NCI-H1694 (cell line): ENCODE measurements around the gene EME1.
A peak's percentile ranks its signal among the peaks of the same experiment; 100 is the strongest.
"Not testable (repeated sequence)": the region's sequence is repeated elsewhere in the genome, so short reads cannot be mapped to it uniquely, and the experiment has no call there.

Experiments used
- DNase-seq: peaks from one replicate; lab custom pipeline; 2025; lab: John Stamatoyannopoulos, UW

Gene EME1, protein sequence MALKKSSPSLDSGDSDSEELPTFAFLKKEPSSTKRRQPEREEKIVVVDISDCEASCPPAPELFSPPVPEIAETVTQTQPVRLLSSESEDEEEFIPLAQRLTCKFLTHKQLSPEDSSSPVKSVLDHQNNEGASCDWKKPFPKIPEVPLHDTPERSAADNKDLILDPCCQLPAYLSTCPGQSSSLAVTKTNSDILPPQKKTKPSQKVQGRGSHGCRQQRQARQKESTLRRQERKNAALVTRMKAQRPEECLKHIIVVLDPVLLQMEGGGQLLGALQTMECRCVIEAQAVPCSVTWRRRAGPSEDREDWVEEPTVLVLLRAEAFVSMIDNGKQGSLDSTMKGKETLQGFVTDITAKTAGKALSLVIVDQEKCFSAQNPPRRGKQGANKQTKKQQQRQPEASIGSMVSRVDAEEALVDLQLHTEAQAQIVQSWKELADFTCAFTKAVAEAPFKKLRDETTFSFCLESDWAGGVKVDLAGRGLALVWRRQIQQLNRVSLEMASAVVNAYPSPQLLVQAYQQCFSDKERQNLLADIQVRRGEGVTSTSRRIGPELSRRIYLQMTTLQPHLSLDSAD

GRCh38 chr17:50372758-50373556 lies at the start of gene EME1, which contains the start of gene MRPL27:
Gene EME1 (plus strand): TSS chr17:50373229. CDS start chr17:50375209, 1,980 bp downstream.
Gene MRPL27 (minus strand): TSS chr17:50373184. CDS start chr17:50373170, 14 bp downstream.
- peak; percentile 77 for DNase-seq

- no peak for DNase-seq
Measured at GRCh38 chr17:50325906-50326305, 47.1 kb upstream of the EME1 start.

GRCh38 chr17:50326831-50327364 lies 46.1 kb upstream of the EME1 start:
- DNase-seq, result no peak

GRCh38 chr17:50328363-50329325 lies 44.4 kb upstream of the EME1 start:
- DNase-seq, result no peak

DNA sequence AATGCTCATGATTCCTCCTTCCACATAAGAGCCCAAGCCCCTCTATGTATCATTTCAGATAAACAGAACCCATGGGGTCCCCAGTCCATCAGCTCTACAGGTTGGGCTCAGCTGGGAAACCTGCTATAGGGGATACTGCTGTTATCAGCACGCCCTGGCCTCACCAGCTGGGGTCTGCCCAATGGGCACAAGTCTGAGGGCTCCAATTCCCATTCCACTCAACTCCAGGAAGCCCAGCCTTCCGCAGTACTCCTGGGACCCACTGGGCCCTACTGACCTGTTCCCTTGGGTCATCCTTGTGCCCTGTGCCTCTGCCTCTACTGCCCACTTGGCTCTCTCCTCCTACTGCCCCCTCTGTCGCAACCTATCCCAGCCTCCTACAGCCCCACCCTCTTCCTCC lies 43.3 kb upstream of the EME1 start:
- DNase-seq, result no peak

GRCh38 chr17:50330151-50330775 lies 42.8 kb upstream of the EME1 start:
- no peak for DNase-seq

DNA sequence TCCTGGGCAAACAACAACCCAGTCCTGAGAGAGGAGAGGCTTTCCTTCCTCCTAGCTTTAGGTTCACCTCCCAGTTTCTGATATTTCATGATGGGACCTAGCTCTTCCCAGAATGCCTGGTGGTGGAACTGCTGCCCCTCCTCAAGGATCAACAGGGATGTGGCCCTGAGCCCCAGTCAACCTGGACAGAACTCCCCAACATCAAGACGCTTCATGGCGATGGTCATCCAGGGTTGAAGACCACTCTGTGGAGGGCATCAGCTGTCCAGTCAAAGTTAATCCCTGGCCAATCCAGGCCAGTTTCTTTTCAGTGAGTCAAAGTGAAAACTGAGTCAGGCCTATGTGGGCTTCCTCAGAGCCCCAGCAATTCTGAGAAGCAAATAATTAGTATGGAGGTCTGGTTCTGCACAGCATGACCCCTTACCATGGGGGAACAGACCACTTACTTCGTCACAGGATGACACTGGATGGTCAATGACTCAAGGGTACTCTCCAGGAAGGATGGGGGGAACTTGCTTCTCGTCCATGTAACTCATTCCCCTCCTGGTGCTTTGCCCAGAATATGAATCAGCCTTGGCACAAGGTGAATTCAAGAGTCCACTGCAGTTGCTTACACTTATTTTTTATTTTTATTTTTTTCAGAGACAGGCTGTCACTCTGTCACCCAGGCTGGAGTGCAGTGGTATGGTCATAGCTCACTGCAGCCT lies 41.8 kb upstream of the EME1 start:
- DNase-seq, result no peak

DNA sequence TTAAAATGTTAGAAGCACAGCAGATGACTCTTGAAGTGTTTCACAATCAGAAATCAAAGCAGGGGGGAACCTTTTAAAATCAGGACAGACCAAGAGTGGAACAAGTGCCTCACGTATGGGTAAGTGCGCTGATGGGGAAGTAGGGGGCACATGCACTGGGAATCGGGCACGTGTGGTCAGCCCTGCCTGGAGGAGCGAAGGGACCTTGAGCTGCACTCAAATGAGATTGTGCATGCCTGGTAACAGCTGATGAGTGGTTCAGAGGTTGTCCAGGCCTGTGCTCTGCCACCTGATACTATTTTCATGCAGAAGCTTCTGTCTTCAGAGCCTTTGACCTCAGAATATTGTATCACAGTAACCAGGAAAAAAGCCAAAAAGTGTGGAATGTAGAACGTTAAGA lies 40.8 kb upstream of the EME1 start:
- DNase-seq, result no peak

- not testable (repeated sequence) for DNase-seq
Measured at GRCh38 chr17:50333291-50334057, 39.6 kb upstream of the EME1 start.

DNA sequence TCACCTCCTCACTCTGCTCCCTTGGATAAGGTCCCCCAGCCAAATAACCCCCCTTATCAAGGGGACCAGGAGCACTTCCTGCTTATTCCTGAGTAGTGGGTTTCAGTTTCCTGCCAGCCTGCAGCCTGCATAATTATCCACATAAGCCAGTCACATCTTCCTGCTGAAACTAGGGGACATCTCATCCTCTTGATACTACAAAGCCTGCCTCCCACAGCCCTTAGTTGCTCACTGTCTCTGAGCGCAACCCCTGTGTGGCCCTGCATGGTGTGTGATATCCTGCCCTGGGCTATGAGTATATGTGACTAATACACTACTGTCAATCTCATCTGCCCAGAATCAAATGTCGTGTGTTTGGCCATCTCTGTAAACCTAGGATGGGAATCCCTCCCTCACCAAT lies 35.1 kb upstream of the EME1 start:
- no peak for DNase-seq

- no peak for DNase-seq
Measured at GRCh38 chr17:50338645-50339044, 34.4 kb upstream of the EME1 start.

GRCh38 chr17:50339381-50339780 lies 33.6 kb upstream of the EME1 start:
- DNase-seq, result no peak

DNA sequence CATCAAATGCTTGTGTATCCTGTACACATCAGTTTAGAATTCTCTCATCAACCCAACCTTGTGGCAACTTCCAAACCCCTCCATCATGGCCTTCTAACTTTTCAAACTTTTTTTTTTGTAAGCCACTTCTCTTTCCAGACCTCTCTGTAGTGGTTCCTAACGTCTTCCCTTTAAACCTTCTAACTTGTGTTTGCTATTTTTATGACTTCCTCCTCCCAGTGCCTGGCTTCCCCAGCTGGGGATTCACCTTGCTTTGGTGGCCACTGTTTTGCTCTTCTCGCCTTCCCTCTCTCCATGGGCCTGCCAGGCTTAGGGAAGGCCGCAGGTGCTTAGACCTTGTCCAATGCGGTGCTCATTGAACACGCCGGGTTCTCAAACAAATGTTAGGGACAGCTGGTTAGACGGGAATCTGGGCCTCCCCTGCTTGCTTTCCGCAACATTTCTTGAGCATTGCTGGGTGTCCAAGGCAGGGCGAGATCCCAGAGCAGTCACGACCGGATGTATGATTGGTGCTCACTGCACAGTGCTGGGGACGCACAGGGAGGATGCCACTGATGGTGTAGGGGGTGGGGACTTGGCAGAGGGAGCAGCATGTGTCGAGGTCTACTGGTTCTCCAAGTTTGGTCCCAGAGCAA lies 28.2 kb upstream of the EME1 start:
- DNase-seq, result no peak

GRCh38 chr17:50345432-50346312 lies 27.4 kb upstream of the EME1 start, which contains the start of gene XYLT2:
Gene XYLT2 (plus strand): TSS chr17:50346126. CDS start chr17:50346141, 15 bp downstream.
- peak; percentile 36 for DNase-seq

DNA sequence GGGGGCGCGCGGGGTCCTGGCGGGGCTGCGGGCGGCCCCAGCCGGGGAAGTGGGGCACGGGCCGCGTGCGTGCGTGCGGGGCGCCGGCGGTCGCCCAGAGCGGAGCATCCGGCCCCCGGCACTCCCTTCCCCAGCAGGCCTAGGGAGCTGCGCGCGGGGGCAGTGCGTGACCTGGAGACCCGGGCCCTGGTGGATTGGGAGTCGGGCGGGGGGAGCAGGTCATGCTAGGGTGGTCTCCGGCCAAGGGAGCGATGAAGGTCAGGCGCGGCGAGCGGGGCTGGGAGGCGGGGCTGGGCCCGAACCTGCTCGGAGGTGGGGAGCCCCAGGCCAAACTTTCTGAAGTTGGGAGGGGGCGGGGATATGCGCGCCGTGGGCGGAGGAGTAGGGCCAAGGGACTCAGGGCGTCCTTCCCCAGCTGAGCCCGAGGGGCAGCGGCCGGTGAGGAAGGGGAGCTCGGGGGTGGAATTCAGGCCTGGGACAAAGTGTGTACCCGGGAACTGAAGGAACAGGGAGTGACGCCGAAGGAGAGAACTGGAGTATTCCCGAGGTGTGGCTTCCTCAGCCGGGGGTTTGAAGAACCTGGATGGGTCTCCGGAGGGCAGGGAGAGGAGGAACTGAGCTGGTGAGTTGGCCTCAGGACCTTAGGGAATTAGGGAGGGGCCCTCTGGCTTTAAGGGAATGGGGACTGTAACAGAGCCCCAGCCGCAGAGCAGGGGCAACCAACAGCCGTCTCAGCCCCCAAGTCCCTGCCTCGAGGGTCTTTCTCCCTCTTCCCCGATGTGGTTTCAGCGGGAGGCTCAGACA lies 26.5 kb upstream of the EME1 start:
- no peak for DNase-seq

DNA sequence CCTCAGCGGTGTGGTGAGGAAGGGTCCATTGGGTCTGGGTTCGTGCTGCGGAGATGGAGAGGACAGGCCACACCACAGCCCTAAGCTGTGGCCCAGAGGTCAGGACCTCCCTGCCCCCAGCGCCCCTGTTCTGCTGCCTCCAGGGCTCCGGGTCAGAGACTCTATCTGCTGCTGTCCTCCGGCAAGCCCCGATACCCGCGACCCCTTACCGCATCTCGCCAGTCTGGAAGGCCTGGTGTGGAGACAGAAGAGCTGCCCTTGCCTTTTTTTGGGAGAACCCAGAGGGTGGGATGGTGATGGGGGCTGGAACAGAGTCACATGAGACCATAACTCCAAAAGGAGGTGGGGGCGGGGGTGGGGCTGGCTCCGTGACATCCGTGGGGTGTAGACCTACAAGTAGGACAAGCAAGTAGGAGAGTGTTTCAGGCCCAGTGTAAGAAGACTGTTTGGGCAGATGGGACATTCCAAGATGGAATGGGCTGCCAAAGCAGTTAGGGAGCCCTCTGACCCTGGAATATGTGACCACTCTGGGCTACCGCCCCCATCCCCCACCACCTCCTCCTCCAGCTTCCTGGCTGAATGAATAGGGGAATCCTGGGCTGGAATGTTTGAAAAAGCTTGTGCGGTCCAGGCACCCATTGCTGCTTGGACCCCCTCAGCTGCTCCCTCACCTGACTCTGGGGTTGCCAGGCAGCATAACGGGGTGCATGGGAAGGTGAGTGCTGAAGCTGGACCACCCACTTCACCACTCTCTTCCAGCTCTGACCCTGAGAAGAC lies 25.7 kb upstream of the EME1 start:
- DNase-seq, result no peak
